Ishikawa (cell line): Measurements from ENCODE around the gene FAM114A2.

Experiments
- EP300 ChIP-seq: IDR thresholded peaks from 2 replicates; pipeline ENCODE4 v1.6.1; 2012; ENCODE audit warnings: borderline replicate concordance
- USF1 ChIP-seq: IDR thresholded peaks from 2 replicates; pipeline ENCODE4 v1.6.1; 2012

DNA sequence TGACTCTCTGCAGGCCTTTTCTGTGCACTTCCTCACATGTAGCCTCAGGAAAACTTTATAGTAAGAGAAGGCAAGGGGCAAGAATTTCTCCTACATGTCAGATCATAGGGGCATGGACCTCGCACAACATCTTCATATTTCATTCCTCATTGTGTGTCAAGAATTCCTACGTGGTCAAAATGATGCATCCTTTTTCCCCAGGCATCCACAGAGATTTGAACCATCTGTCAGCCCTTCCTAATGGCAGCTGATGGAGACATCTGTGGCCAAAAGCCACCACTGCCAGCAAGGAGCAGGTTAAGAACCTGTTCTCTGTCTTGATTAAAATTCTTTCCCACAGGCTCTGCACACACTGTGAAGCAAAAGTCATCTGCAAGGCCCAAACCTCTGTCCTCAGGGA, 42.5 kb upstream of the FAM114A2 start:
- no peak for TF ChIP-seq EP300
- TF ChIP-seq USF1, result no peak
